Prostate gland (tissue), 2 donors: ENCODE data around the gene NAALADL2. TPM values are rescaled to one million over a fixed set of nuclear protein-coding genes. Genes with fewer than 3 reads are reported as not detected.

ENCODE experiments used
- DNase-seq: peaks from one replicate; pipeline ENCODE4 v3.0.0-alpha.2; 2019; ENCODE audit warnings: low spot score
- H3K27ac ChIP-seq, 2 donors: fragments of 200-600 bp; sonication (generic); 2 replicates each; pipeline ENCODE4 v1.5.1; 2017 to 2019
- H3K27me3 ChIP-seq: fragments of 200-600 bp; sonication (generic); replicated peaks from 2 replicates; pipeline ENCODE4 v1.5.1; 2019; ENCODE audit not compliant: insufficient read depth
- H3K36me3 ChIP-seq, 2 donors: fragments of 200-600 bp; sonication (generic); 1 replicate in 1 of 2; 2 replicates in 1 of 2; pipeline versions ENCODE4 v1.5.1 to v1.8.1; 2017 to 2019
- H3K4me1 ChIP-seq: fragments of 200-600 bp; sonication (generic); replicated peaks from 2 replicates; pipeline ENCODE4 v1.5.1; 2019
- H3K4me3 ChIP-seq, 2 donors: fragments of 200-600 bp; sonication (generic); 2 replicates each; pipeline ENCODE4 v1.5.1; 2017 to 2019
- H3K9me3 ChIP-seq: fragments of 200-600 bp; sonication (generic); 2 replicates; pipeline ENCODE4 v1.5.1; 2017
- POLR2A ChIP-seq: fragments of 450-650 bp; IDR thresholded peaks from one replicate; pipeline ENCODE4 v1.6.1; 2016; ENCODE audit warnings: antibody characterized with exemption, mild to moderate bottlenecking
- POLR2AphosphoS5 ChIP-seq: sonication (generic); formaldehyde crosslinking; IDR thresholded peaks from one replicate; pipeline ENCODE4 v1.6.1; 2017; ENCODE audit warnings: antibody characterized with exemption
- WGBS: methylation state at CpG from one replicate; pipeline ENCODE4 v1.1.5; 2018; 5-methylcytosine and 5-hydroxymethylcytosine counted together
- intact Hi-C: fragments of 100-400 bp; cut with DNase I; formaldehyde crosslinking; loops from one replicate; pipeline ENCODE4 v1.14.2; 2022
- total RNA-seq, 2 donors: library from RNA; depleted of rRNA; stranded (reverse); fragments of >200 nt; gene quantifications; one replicate each; pipeline ENCODE4 v1.1.0, GENCODE V29; 2016
- TF ChIP-seq, protein P1 (sequence below), 4 experiments: fragments of 200-600 bp in 2 of 4; fragments of 450-650 bp in 2 of 4; sonication (generic) in 2 of 4; IDR thresholded peaks; 1 replicate in 3 of 4; 2 replicates in 1 of 4; pipeline ENCODE4 v1.5.1; 2016 to 2019; ENCODE audit warnings: antibody characterized with exemption in 4 of 4, mild to moderate bottlenecking in 2 of 4, moderate library complexity in 2 of 4

Gene NAALADL2
- total RNA-seq, 2 donors from 2014 or later, result 12.2 to 20.2 TPM

DNA sequence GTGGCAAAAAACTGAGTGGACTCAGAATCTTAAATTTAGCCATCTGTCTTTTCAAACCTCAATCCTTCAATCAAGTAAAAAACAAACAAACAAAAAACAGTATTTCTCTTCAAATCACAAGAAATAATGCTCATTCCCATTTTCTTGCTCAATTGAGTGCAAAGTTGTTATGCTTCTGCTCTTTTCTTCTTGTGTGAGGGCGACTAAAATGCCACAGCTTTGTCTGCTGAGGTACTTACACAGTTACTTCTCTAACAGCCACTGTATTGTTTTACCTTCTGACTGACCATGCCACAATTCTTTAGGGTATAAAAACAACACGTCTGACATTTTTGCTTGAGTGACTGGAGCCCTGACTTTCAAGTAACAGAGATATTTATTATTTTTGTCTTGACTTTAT is 617.4 kb downstream of the NAALADL2 start:
- no peak overlapping the region for H3K4me3 ChIP-seq
- no peaks in the 10 kb centered on the region for H3K36me3 ChIP-seq
- H3K27ac ChIP-seq, result no peak overlapping the region
- 42% methylated on average over 2 of the region's 2 CpGs for WGBS
- no peak for DNase-seq
- no peaks in the 10 kb centered on the region for H3K4me1 ChIP-seq
- H3K27me3 ChIP-seq, result no peaks in the 10 kb centered on the region
- intact Hi-C loops, result no loop called here
- H3K9me3 ChIP-seq, result no peaks in the 10 kb centered on the region
- no peak for TF ChIP-seq POLR2A
- no peak for TF ChIP-seq POLR2AphosphoS5
- TF ChIP-seq, protein P1, sequence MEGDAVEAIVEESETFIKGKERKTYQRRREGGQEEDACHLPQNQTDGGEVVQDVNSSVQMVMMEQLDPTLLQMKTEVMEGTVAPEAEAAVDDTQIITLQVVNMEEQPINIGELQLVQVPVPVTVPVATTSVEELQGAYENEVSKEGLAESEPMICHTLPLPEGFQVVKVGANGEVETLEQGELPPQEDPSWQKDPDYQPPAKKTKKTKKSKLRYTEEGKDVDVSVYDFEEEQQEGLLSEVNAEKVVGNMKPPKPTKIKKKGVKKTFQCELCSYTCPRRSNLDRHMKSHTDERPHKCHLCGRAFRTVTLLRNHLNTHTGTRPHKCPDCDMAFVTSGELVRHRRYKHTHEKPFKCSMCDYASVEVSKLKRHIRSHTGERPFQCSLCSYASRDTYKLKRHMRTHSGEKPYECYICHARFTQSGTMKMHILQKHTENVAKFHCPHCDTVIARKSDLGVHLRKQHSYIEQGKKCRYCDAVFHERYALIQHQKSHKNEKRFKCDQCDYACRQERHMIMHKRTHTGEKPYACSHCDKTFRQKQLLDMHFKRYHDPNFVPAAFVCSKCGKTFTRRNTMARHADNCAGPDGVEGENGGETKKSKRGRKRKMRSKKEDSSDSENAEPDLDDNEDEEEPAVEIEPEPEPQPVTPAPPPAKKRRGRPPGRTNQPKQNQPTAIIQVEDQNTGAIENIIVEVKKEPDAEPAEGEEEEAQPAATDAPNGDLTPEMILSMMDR (IDR thresholded peaks at IDR 0.05), result no peak

DNA sequence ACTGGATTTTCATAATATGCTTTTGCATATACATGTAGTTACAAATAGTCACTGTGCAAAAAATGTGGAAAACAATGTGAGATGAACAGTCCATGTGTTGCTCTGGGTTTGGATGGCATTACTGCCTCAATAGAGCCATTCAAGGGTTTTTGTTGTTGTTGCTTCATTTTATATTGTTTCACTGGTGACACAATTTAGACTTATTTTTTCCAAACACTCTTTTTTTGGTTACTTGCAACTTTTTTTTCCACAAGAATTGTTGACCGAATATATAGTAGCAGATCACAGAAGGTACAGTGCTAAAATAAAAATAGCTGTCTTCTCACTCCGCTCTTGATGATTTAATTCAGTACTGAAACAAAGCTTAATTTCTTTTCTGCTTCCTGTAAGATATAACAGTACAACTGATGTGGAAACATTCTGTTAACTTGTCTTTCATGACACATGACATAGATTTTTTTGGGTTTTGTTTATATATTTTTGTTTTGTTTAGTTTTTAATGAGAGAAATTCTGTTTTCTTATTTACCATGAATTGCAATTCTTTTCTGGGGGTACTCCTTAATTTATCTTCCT is 618.6 kb downstream of the NAALADL2 start:
- intact Hi-C loops, result no loop called here

DNA sequence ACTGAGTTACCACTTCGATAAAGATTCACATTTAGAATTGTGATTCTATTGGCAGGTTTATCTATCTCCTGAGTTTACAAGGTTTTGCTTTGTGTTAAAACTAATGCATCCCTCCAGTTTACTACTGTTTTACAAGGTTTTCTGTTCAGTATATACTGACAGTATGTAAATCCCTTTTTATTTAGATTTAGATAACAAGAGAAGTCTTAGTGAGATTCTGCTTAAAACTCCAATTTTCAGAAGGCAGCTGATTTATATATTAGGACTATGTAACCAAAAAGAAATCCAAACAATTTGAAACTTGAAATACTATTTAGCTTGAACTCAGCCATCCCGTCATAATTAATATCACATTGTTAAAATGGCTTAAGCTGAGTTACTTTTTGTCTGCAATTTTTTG is 619.2 kb downstream of the NAALADL2 start:
- Histone ChIP-seq H3K27me3 (no peaks in the 10 kb centered on the region), H3K4me1 (no peaks in the 10 kb centered on the region), H3K27ac (no peak overlapping the region), H3K4me3 (no peak overlapping the region), H3K9me3 (no peaks in the 10 kb centered on the region), H3K36me3 (no peaks in the 10 kb centered on the region)
- intact Hi-C loops, result no loop called here
- no peak for DNase-seq
- WGBS, result 66% methylated on average over 2 of the region's 2 CpGs
- TF ChIP-seq, protein P1 (IDR thresholded peaks at IDR 0.05), result no peak
- TF ChIP-seq POLR2A (no peak), POLR2AphosphoS5 (no peak)

More for the DNA sequence above, 618.6 kb downstream of the NAALADL2 start:
- TF ChIP-seq POLR2A (no peak), POLR2AphosphoS5 (no peak)
- TF ChIP-seq, protein P1 (IDR thresholded peaks at IDR 0.05), result no peak
- Histone ChIP-seq H3K36me3 (no peaks in the 10 kb centered on the region), H3K4me3 (no peak overlapping the region), H3K9me3 (no peaks in the 10 kb centered on the region), H3K27ac (no peak overlapping the region), H3K4me1 (no peaks in the 10 kb centered on the region), H3K27me3 (no peaks in the 10 kb centered on the region)
- DNase-seq, result no peak
- 87% methylated on average over 2 of the region's 2 CpGs for WGBS

DNA sequence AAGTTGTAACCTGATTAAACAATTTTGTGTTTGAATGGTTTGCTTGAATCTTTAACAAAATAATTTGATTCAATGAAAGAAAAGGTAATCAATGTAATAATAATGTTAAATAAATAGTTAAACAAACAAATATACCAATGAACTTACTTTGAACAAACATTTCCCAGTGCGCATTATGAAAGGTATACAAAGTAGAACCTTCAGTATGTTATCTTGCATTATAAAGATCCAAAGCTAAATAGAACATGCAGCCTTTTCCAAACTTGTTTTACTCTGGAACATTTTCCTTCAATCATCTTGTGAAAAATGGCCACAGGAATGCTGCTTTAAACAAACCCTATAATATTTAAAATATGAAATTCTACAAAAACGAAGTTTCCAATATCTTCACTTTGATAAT is 620.0 kb downstream of the NAALADL2 start:
- Histone ChIP-seq H3K9me3 (no peaks in the 10 kb centered on the region), H3K4me3 (no peak overlapping the region), H3K4me1 (no peaks in the 10 kb centered on the region), H3K36me3 (no peaks in the 10 kb centered on the region), H3K27ac (no peak overlapping the region), H3K27me3 (no peaks in the 10 kb centered on the region)
- intact Hi-C loops, result no loop called here
- WGBS, result 61% methylated on average over 2 of the region's 2 CpGs
- DNase-seq, result no peak
- TF ChIP-seq, protein P1 (IDR thresholded peaks at IDR 0.05), result no peak
- no peak for TF ChIP-seq POLR2AphosphoS5

DNA sequence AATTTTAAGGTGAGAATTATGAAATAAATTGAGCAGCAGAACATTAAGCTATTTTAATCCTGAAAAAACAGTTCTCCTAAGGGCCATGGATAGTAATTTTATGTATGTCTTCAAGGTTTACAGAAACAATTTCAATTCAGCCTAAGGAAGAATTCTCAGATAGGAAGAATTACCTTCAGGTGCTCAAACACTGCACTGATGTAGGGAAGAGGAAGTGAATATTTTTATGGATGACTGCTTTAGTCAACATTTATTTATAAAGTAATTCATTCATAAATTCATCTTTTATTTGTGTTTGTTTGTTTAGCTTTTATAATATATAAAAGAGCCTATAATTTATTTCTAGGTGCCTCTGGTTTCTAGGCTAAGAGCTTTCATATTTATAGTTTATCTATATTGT is 620.7 kb downstream of the NAALADL2 start:
- intact Hi-C loops, result no loop called here
- Histone ChIP-seq H3K9me3 (no peaks in the 10 kb centered on the region), H3K4me3 (no peak overlapping the region), H3K27ac (no peak overlapping the region), H3K27me3 (no peaks in the 10 kb centered on the region), H3K36me3 (no peaks in the 10 kb centered on the region), H3K4me1 (no peaks in the 10 kb centered on the region)
- TF ChIP-seq, protein P1 (IDR thresholded peaks at IDR 0.05), result no peak
- TF ChIP-seq POLR2AphosphoS5 (no peak), POLR2A (no peak)
- DNase-seq, result no peak
